Measurements from ENCODE around the gene GEMIN7. TPM values are rescaled to one million over a fixed set of nuclear protein-coding genes. Genes with fewer than 3 reads are reported as not detected.
A peak's percentile ranks its signal among the peaks of the same experiment; 100 is the strongest.

The GEMIN7 gene, protein sequence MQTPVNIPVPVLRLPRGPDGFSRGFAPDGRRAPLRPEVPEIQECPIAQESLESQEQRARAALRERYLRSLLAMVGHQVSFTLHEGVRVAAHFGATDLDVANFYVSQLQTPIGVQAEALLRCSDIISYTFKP
- total RNA-seq = 10 to 100 TPM; 21.3 to 35.1 (median 22.1) TPM

DNA sequence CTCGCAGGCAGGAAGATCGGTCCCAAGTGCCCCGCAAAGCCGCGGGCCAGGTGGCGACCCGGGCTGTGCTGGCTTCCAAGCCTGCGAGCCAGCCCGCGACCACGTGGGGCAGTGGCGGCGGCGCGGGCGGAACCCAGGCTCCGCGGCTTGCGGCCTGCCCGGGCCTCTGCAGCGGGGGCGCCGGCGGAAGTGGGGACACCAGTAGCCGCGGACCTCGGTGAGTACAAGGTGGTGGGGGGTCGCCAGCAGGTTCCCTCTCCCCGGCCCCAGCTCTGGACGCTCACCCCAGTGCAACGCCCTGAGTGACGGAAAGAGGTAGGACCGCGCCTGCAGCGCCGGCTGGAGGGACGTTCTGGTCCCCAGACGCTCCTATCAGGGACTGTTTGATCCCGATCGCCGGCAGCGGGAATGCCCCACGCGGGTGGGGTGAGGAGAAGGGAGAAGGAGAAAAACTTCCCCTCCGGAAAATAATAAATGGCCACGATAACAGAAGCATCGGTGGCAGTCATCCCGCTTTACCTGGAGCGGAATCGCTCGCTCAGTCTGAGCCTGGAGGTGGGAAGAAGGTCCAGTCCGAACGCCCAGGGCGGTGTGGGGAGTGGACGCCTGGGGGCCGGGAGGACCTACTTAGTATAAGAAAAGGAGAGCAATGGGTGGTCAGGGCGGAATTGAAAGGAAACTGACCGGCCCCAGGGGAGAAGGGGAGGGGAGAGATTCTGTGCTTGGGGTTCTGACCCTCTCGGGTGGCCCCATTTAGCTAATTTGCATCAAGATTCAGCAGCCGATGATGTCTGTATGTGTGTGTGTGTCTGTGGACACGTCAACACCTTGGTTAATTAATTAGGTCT, at the start of gene GEMIN7:
TSS of gene GEMIN7 (plus strand) at position 198 of the 848 bp plus-strand sequence. CDS start 10,855 bp downstream, outside the sequence.
- H3K36me3 ChIP-seq = no peaks in the 10 kb centered on the region
- peak; percentile 55 to 77 for DNase-seq (ENCODE audit: low spot score in 2 of 2)
- H3K9me3 ChIP-seq = no peaks in the 10 kb centered on the region
- intact Hi-C loops (cut with DNase I; ENCODE audit: low total_unique reads) = no loop called here
- TF ChIP-seq POLR2A (IDR thresholded peaks at IDR 0.05) = no peak
- TF ChIP-seq POLR2AphosphoS5 (IDR thresholded peaks at IDR 0.05) = peak; percentile 42 to 61 (median 44)
- TF ChIP-seq CTCF (IDR thresholded peaks at IDR 0.05) = peak in 1 of 3 donors; percentile 25
- H3K4me3 ChIP-seq = peak within 1 kb of the TSS; percentile 76 to 91 (median 77)
- H3K4me1 ChIP-seq = peaks cover 0 to 5% of the 10 kb centered on the region in 2 donors
- H3K27me3 ChIP-seq = no peaks in the 10 kb centered on the region
- H3K27ac ChIP-seq = peak within 1 kb of the TSS; percentile 57 to 78

DNA sequence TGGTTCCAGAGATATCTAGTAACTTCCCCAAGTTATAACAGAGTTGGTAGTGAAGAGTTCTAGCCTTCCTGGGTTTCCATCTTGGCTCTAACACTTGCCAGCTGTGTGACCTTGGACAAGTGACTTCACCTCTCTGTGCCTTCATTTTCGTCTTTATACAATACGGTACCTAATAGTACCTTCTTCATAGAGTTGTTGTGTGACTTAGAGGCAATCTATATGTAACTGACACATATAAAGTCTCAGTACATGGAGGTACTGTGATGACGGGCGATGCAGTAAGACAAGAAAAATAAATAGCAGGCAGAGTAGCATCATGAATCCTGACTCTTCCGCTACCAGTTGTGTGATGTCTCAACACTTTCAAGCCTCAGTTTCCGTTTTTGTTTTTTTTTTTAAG, 48.2 kb upstream of the GEMIN7 start:
- no peaks in the 10 kb centered on the region for H3K27me3 ChIP-seq
- no peaks in the 10 kb centered on the region for H3K9me3 ChIP-seq
- H3K36me3 ChIP-seq = no peaks in the 10 kb centered on the region
- no peak for DNase-seq (ENCODE audit: low spot score in 2 of 2)
- no peaks in the 10 kb centered on the region for H3K4me1 ChIP-seq
- intact Hi-C loops (cut with DNase I; ENCODE audit: low total_unique reads) = no loop called here
- no peak overlapping the region for H3K4me3 ChIP-seq
- no peak overlapping the region for H3K27ac ChIP-seq
- TF ChIP-seq POLR2AphosphoS5 (IDR thresholded peaks at IDR 0.05) = no peak
- TF ChIP-seq CTCF (IDR thresholded peaks at IDR 0.05) = no peak
- TF ChIP-seq POLR2A (IDR thresholded peaks at IDR 0.05) = no peak

DNA sequence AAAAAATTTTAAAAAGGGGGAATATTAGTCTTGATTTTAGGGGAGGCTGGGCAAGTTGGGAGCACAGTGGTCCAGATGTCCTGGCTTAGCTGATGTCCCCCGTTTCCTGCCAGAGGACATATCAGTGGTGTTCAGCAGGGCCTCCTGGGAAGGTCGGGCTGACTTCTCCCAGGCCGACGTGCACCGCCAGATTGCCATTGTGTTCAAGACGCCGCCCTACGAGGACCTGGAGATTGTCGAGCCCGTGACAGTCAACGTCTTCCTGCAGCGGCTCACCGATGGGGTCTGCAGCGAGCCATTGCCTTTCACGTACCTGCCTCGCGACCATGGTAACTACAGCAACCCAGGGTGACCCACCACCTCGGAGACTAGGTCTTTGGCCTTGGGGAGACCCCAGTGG, 46.6 kb upstream of the GEMIN7 start:
- no peaks in the 10 kb centered on the region for H3K4me1 ChIP-seq
- intact Hi-C loops (cut with DNase I; ENCODE audit: low total_unique reads) = no loop called here
- TF ChIP-seq POLR2A (IDR thresholded peaks at IDR 0.05) (no peak), POLR2AphosphoS5 (IDR thresholded peaks at IDR 0.05) (no peak), CTCF (IDR thresholded peaks at IDR 0.05) (no peak)
- no peak overlapping the region for H3K4me3 ChIP-seq
- H3K27ac ChIP-seq = no peak overlapping the region
- H3K9me3 ChIP-seq = no peaks in the 10 kb centered on the region
- H3K36me3 ChIP-seq = no peaks in the 10 kb centered on the region
- DNase-seq (ENCODE audit: low spot score in 2 of 2) = no peak
- H3K27me3 ChIP-seq = no peaks in the 10 kb centered on the region

- H3K4me1 ChIP-seq = peaks cover 7 to 8% of the 10 kb centered on the region in 2 donors
- TF ChIP-seq POLR2A (IDR thresholded peaks at IDR 0.05) (no peak), POLR2AphosphoS5 (IDR thresholded peaks at IDR 0.05) (no peak), CTCF (IDR thresholded peaks at IDR 0.05) (no peak)
- H3K27me3 ChIP-seq = no peaks in the 10 kb centered on the region
- H3K9me3 ChIP-seq = no peaks in the 10 kb centered on the region
- H3K27ac ChIP-seq = no peak overlapping the region
- intact Hi-C loops (cut with DNase I; ENCODE audit: low total_unique reads) = no loop called here
- no peak overlapping the region for H3K4me3 ChIP-seq
- no peak for DNase-seq (ENCODE audit: low spot score in 2 of 2)
- H3K36me3 ChIP-seq = no peaks in the 10 kb centered on the region
Observed at GRCh38 chr19:45035755-45036154, 43.3 kb upstream of the GEMIN7 start.

All from breast epithelium (tissue), 4 donors.